ENCODE results near the gene ZFY. TPM values are rescaled to one million over a fixed set of nuclear protein-coding genes. Genes with fewer than 3 reads are reported as not detected.

Gene ZFY
- total RNA-seq (ENCODE audit: insufficient read depth, low replicate concordance) = 17.6 TPM

- peak; percentile 61 for DNase-seq (ENCODE audit: low spot score)
These were observed at the start of gene ZFY for GRCh38 chrY:2934861-2935715. ZFY (plus strand) TSS chrY:2935381; CDS start chrY:2953937, 18,556 bp downstream.

GRCh38 chrY:2885880-2886279 is 49.3 kb upstream of the ZFY start:
- no peak for DNase-seq (ENCODE audit: low spot score)

- DNase-seq (ENCODE audit: low spot score) = no peak
These were observed 47.8 kb upstream of the ZFY start for GRCh38 chrY:2887386-2887785.

- DNase-seq (ENCODE audit: low spot score) = no peak
These were observed 47.2 kb upstream of the ZFY start for GRCh38 chrY:2887955-2888354.

- DNase-seq (ENCODE audit: low spot score) = no peak
These were observed 41.7 kb upstream of the ZFY start for GRCh38 chrY:2893471-2893870.

- peak; percentile 40 for DNase-seq (ENCODE audit: low spot score)
These were observed 39.1 kb upstream of the ZFY start for GRCh38 chrY:2896050-2896449.

- no peak for DNase-seq (ENCODE audit: low spot score)
These were observed 27.8 kb upstream of the ZFY start for GRCh38 chrY:2907356-2907755.

- DNase-seq (ENCODE audit: low spot score) = peak; percentile 2
These were observed 21.9 kb upstream of the ZFY start for GRCh38 chrY:2913066-2913815.

- DNase-seq (ENCODE audit: low spot score) = peak; percentile 13
These were observed 1.1 kb upstream of the ZFY start for GRCh38 chrY:2934078-2934477.

GRCh38 chrY:2935716-2936435 is 695 bp downstream of the ZFY start:
- peak; percentile 94 for DNase-seq (ENCODE audit: low spot score)

GRCh38 chrY:2936436-2936750 is 1.2 kb downstream of the ZFY start:
- peak; percentile 5 for DNase-seq (ENCODE audit: low spot score)

- DNase-seq (ENCODE audit: low spot score) = no peak
These were observed 2.0 kb downstream of the ZFY start for GRCh38 chrY:2937149-2937548.

- DNase-seq (ENCODE audit: low spot score) = no peak
These were observed 14.5 kb downstream of the ZFY start for GRCh38 chrY:2949590-2950252.

GRCh38 chrY:2950655-2951054 is 15.5 kb downstream of the ZFY start:
- DNase-seq (ENCODE audit: low spot score) = no peak

- DNase-seq (ENCODE audit: low spot score) = no peak
These were observed 17.7 kb downstream of the ZFY start for GRCh38 chrY:2952912-2953311.

- DNase-seq (ENCODE audit: low spot score) = no peak
These were observed 19.6 kb downstream of the ZFY start for GRCh38 chrY:2954735-2955134.

- no peak for DNase-seq (ENCODE audit: low spot score)
These were observed 20.4 kb downstream of the ZFY start for GRCh38 chrY:2955561-2955960.

- no peak for DNase-seq (ENCODE audit: low spot score)
These were observed 26.9 kb downstream of the ZFY start for GRCh38 chrY:2962061-2962460.

GRCh38 chrY:2964814-2965213 is 29.6 kb downstream of the ZFY start:
- no peak for DNase-seq (ENCODE audit: low spot score)

GRCh38 chrY:2965629-2966028 is 30.4 kb downstream of the ZFY start:
- DNase-seq (ENCODE audit: low spot score) = no peak

GRCh38 chrY:2969561-2969960 is 34.4 kb downstream of the ZFY start:
- DNase-seq (ENCODE audit: low spot score) = peak; percentile 3

GRCh38 chrY:2972708-2973107 is 37.5 kb downstream of the ZFY start:
- DNase-seq (ENCODE audit: low spot score) = no peak

Measured in umbilical cord (tissue), 2 donors.